Osteoblast (primary cell): ENCODE data around the gene TLCD3B. TPM values are rescaled to one million over a fixed set of nuclear protein-coding genes. Genes with fewer than 3 reads are reported as not detected.

Source experiments
- DNase-seq: peaks from one replicate; pipeline ENCODE4 v3.0.0; 2011; ENCODE audit warnings: low spot score, mixed read lengths; ENCODE audit not compliant: insufficient read length; ENCODE audit errors: missing footprints
- H2AFZ ChIP-seq: 2 replicates; pipeline ENCODE4 v1.6.0; 2011; ENCODE audit warnings: mild to moderate bottlenecking, low read length
- H3K27ac ChIP-seq: 2 replicates; pipeline ENCODE4 v1.5.1; 2011; ENCODE audit warnings: mild to moderate bottlenecking, low read depth, low read length, moderate library complexity
- H3K27me3 ChIP-seq: 2 replicates; pipeline ENCODE4 v1.6.0; 2012; ENCODE audit warnings: mild to moderate bottlenecking, control low read depth, inconsistent platforms, low read length, moderate library complexity; ENCODE audit not compliant: insufficient read depth
- H3K36me3 ChIP-seq: 2 replicates; pipeline ENCODE4 v1.5.1; 2011; ENCODE audit warnings: mild to moderate bottlenecking, low read length, control low read depth, moderate library complexity; ENCODE audit not compliant: insufficient read depth
- H3K4me1 ChIP-seq: 2 replicates; pipeline ENCODE4 v1.5.1; 2011; ENCODE audit warnings: mild to moderate bottlenecking, low read length, control low read depth, moderate library complexity; ENCODE audit not compliant: insufficient read depth
- H3K4me2 ChIP-seq: 2 replicates; pipeline ENCODE4 v1.6.0; 2011; ENCODE audit warnings: mild to moderate bottlenecking, low read length; ENCODE audit not compliant: insufficient read depth
- H3K4me3 ChIP-seq: fragments of 200-600 bp; sonication (generic); 3 replicates; pipeline ENCODE4 v1.5.1; 2012; ENCODE audit warnings: mild to moderate bottlenecking, low read length, inconsistent platforms; ENCODE audit not compliant: insufficient read depth
- H3K79me2 ChIP-seq: 2 replicates; pipeline ENCODE4 v1.6.0; 2012; ENCODE audit warnings: mild to moderate bottlenecking, low read length, control low read depth, inconsistent platforms; ENCODE audit not compliant: insufficient read depth
- H3K9me3 ChIP-seq: 2 replicates; pipeline ENCODE4 v1.5.1; 2011; ENCODE audit warnings: low read depth, low read length, control low read depth
- H4K20me1 ChIP-seq: 2 replicates; pipeline ENCODE4 v1.6.0; 2012; ENCODE audit warnings: mild to moderate bottlenecking, low read length, control low read depth; ENCODE audit not compliant: insufficient read depth
- CTCF ChIP-seq: IDR thresholded peaks from 2 replicates; pipeline ENCODE4 v1.5.1; 2011; ENCODE audit warnings: mild to moderate bottlenecking, low read depth, low read length, moderate library complexity; ENCODE audit errors: extremely low read depth
- total RNA-seq: library from RNA; depleted of rRNA; stranded (reverse); fragments of >200 nt; gene quantifications from 2 replicates; pipeline ENCODE4 v1.2.3, GENCODE V29; 2012

TLCD3B gene
- total RNA-seq, 1 donor: 0.36 TPM

GRCh38 chr16:30066761-30067583, 35.9 kb upstream of the TLCD3B start:
- DNase-seq: peak; percentile 72
- Histone ChIP-seq H3K9me3 (no peaks in the 10 kb centered on the region), H3K36me3 (peaks cover 55% of the 10 kb centered on the region), H3K4me1 (peaks cover 50% of the 10 kb centered on the region), H3K27ac (peak overlapping the region; percentile 96), H3K79me2 (peaks cover 65% of the 10 kb centered on the region), H3K4me3 (peak overlapping the region; percentile 95), H3K27me3 (no peaks in the 10 kb centered on the region), H4K20me1 (peaks cover 56% of the 10 kb centered on the region), H2AFZ (no peak overlapping the region), H3K4me2 (peak overlapping the region; percentile 99)
- TF ChIP-seq CTCF: no peak

GRCh38 chr16:30065943-30066760, 35.1 kb upstream of the TLCD3B start:
- Histone ChIP-seq H3K27me3 (no peaks in the 10 kb centered on the region), H3K79me2 (peaks cover 59% of the 10 kb centered on the region), H3K4me2 (peak overlapping the region; percentile 99), H4K20me1 (peaks cover 52% of the 10 kb centered on the region), H3K4me3 (peak overlapping the region; percentile 95), H3K36me3 (peaks cover 47% of the 10 kb centered on the region), H3K27ac (peak overlapping the region; percentile 96), H3K9me3 (no peaks in the 10 kb centered on the region), H2AFZ (no peak overlapping the region), H3K4me1 (peaks cover 50% of the 10 kb centered on the region)
- TF ChIP-seq CTCF: no peak
- peak; percentile 97 for DNase-seq

GRCh38 chr16:30065102-30065942, 34.3 kb upstream of the TLCD3B start, which contains the start of gene ALDOA:
TSS of gene ALDOA (plus strand) at chr16:30065760. CDS start at chr16:30066898, 1,138 bp downstream.
- Histone ChIP-seq H3K9me3 (no peaks in the 10 kb centered on the region), H3K36me3 (peaks cover 47% of the 10 kb centered on the region), H2AFZ (peak within 1 kb of the TSS; percentile 83), H3K27me3 (no peaks in the 10 kb centered on the region), H3K4me2 (peak within 1 kb of the TSS; percentile 99), H3K4me3 (peak within 1 kb of the TSS; percentile 95), H3K4me1 (peaks cover 50% of the 10 kb centered on the region), H3K27ac (peak within 1 kb of the TSS; percentile 96), H3K79me2 (peaks cover 51% of the 10 kb centered on the region), H4K20me1 (peaks cover 46% of the 10 kb centered on the region)
- no peak for TF ChIP-seq CTCF
- peak; percentile 99 for DNase-seq
